HG02642 (cell line): ENCODE data around the gene CFAP52.
"Not testable (repeated sequence)": the region's sequence is repeated elsewhere in the genome, so short reads cannot be mapped to it uniquely, and the experiment has no call there.

Experiments used
- ATAC-seq: cut with Tn5 transposase; IDR thresholded peaks from one replicate; pipeline ENCODE4 v1.9.1; 2021; ENCODE audit warnings: mild to moderate bottlenecking; ENCODE audit not compliant: unreplicated experiment, poor library complexity

Gene CFAP52

GRCh38 chr17:9644910-9645751 is 68.7 kb downstream of the CFAP52 start, which contains the start of gene USP43:
Gene USP43, plus strand, starts transcription at chr17:9645517. Its CDS starts 116 bp downstream, at chr17:9645633.
- no peak for ATAC-seq

GRCh38 chr17:9645851-9646545 is 69.6 kb downstream of the CFAP52 start:
- no peak for ATAC-seq

- no peak for ATAC-seq
Observed at GRCh38 chr17:9646546-9646885, 70.1 kb downstream of the CFAP52 start.

GRCh38 chr17:9647014-9647413 is 70.6 kb downstream of the CFAP52 start:
- no peak for ATAC-seq

GRCh38 chr17:9648521-9649110 is 72.2 kb downstream of the CFAP52 start:
- no peak for ATAC-seq

GRCh38 chr17:9658593-9659211 is 82.3 kb downstream of the CFAP52 start:
- no peak for ATAC-seq

GRCh38 chr17:9661027-9661426 is 84.6 kb downstream of the CFAP52 start:
- ATAC-seq, result no peak

GRCh38 chr17:9663511-9663910 is 87.1 kb downstream of the CFAP52 start:
- ATAC-seq, result not testable (repeated sequence)

GRCh38 chr17:9666461-9667050 is 90.1 kb downstream of the CFAP52 start:
- no peak for ATAC-seq

- ATAC-seq, result no peak
Observed at GRCh38 chr17:9668517-9668916, 92.1 kb downstream of the CFAP52 start.

GRCh38 chr17:9669551-9670008 is 93.1 kb downstream of the CFAP52 start:
- no peak for ATAC-seq

- no peak for ATAC-seq
Observed at GRCh38 chr17:9670596-9670995, 94.2 kb downstream of the CFAP52 start.

GRCh38 chr17:9671559-9671958 is 95.1 kb downstream of the CFAP52 start:
- ATAC-seq, result no peak

GRCh38 chr17:9672266-9672665 is 95.8 kb downstream of the CFAP52 start:
- no peak for ATAC-seq

- ATAC-seq, result no peak
Observed at GRCh38 chr17:9672691-9673090, 96.2 kb downstream of the CFAP52 start.

GRCh38 chr17:9676084-9676483 is 99.6 kb downstream of the CFAP52 start:
- ATAC-seq, result no peak

GRCh38 chr17:9676820-9677310 is 100.4 kb downstream of the CFAP52 start:
- no peak for ATAC-seq

GRCh38 chr17:9677411-9677810 is 101.0 kb downstream of the CFAP52 start:
- ATAC-seq, result no peak

GRCh38 chr17:9677896-9678295 is 101.5 kb downstream of the CFAP52 start:
- no peak for ATAC-seq

GRCh38 chr17:9684955-9685621 is 108.6 kb downstream of the CFAP52 start:
- no peak for ATAC-seq
